Neutrophil (primary cell): Measurements from ENCODE around the gene CD209.

Source experiments
- H3K27ac ChIP-seq: fragments of 200-600 bp; sonication (generic); 2 replicates; pipeline ENCODE4 v1.5.1; 2016; ENCODE audit warnings: mild to moderate bottlenecking, moderate library complexity
- H3K27me3 ChIP-seq: fragments of 200-600 bp; sonication (generic); 2 replicates; pipeline ENCODE4 v1.6.0; 2016; ENCODE audit warnings: mild to moderate bottlenecking
- H3K36me3 ChIP-seq: fragments of 200-600 bp; sonication (generic); 2 replicates; pipeline ENCODE4 v1.5.1; 2017
- H3K4me1 ChIP-seq, 2 experiments: fragments of 200-600 bp in 1 of 2; sonication (generic) in 1 of 2; 1 replicate in 1 of 2; 2 replicates in 1 of 2; pipeline versions ENCODE4 v1.5.1 to v1.6.1; 2013 to 2016; ENCODE audit warnings: low read depth in 1 of 2, low read length in 1 of 2, mild to moderate bottlenecking in 1 of 2, moderate library complexity in 1 of 2; ENCODE audit not compliant: control insufficient read depth in 1 of 2, insufficient read depth in 1 of 2
- H3K4me3 ChIP-seq, 2 experiments: fragments of 200-600 bp in 1 of 2; sonication (generic) in 1 of 2; 1 replicate in 1 of 2; 2 replicates in 1 of 2; pipeline ENCODE4 v1.5.1; 2013 to 2016; ENCODE audit warnings: low read depth in 1 of 2, low read length in 1 of 2, mild to moderate bottlenecking in 1 of 2, moderate library complexity in 1 of 2
- H3K9me3 ChIP-seq: fragments of 200-600 bp; sonication (generic); 2 replicates; pipeline ENCODE4 v1.5.1; 2016
- CTCF ChIP-seq: fragments of 200-600 bp; sonication (generic); IDR thresholded peaks from 2 replicates; pipeline ENCODE4 v1.5.1; 2016; ENCODE audit warnings: antibody characterized with exemption

Gene CD209

DNA sequence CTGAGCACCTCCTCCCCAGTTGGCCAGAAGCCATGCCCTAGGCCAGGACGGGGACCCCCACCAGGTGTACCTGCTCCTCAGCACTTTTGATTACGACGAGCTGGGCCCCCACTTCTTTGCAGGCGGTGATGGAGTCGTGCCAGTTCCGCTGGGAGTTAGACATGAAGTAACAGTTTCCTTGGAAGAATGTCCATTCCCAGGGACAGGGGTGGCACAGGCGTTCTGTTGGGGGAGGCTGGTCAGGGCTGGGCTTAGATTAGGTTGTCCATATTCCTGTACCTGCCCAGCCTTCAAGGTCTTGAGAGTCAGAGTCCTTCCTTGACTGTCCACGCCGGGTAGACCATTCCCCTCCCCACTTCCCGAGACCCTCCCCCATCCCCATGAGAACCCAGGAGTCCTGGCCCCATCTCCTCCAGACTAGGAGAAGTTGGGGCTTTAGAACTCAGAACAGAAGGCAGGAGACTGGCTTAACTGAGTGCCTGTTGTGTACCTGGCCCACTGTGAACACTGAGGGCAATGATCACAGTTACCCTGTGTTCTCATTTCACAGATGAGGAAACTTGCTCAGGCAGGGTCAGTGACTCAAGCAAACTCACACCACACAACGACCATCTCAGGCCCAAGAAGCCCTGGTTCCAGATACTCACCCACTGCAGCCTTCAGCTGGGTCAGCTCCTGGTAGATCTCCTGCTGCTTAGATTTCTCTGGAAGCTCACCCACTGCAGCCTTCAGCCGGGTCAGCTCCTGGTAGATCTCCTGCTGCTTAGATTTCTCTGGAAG is 2.3 kb downstream of the CD209 start:
- no peak for TF ChIP-seq CTCF
- Histone ChIP-seq H3K4me1 (no peaks in the 10 kb centered on the region), H3K27ac (no peak overlapping the region), H3K36me3 (no peaks in the 10 kb centered on the region), H3K27me3 (no peaks in the 10 kb centered on the region), H3K9me3 (no peaks in the 10 kb centered on the region), H3K4me3 (no peak overlapping the region)

DNA sequence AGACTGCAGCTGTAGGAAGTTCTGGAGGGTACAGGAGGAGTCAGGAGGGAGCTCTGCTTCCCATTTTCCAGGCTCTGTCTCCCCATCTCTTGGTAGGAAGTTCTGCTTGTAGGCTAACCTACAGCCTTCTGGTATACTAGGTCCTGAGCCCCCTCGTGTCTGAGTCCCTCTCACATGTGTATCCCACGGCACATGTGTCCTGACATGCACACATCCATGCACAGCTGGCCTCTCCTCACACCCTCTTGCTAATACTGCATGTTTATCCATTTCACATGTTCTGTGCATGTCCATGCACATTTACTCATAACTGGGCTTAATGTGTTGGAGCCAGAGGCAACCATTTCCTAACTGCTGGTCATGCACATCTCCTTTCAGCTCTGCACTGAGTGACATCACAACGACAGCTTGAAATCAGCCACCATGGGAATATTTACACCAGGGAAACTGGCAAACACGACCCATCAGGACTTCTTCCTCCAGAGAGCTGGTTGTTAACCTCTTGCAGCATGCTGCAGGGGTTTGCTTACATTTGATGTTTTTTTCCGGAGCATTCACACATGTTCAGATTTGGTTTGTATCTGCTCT is 3.0 kb downstream of the CD209 start:
- no peaks in the 10 kb centered on the region for H3K4me1 ChIP-seq

GRCh38 chr19:7743425-7743841 is 3.9 kb downstream of the CD209 start:
- Histone ChIP-seq H3K36me3 (no peaks in the 10 kb centered on the region), H3K27me3 (no peaks in the 10 kb centered on the region), H3K4me3 (no peak overlapping the region), H3K27ac (no peak overlapping the region), H3K4me1 (no peaks in the 10 kb centered on the region), H3K9me3 (no peaks in the 10 kb centered on the region)
- TF ChIP-seq CTCF = no peak

More for the DNA sequence above, 3.0 kb downstream of the CD209 start:
- H3K27me3 ChIP-seq = no peaks in the 10 kb centered on the region
- TF ChIP-seq CTCF = no peak
- no peak overlapping the region for H3K27ac ChIP-seq
- H3K36me3 ChIP-seq = no peaks in the 10 kb centered on the region
- no peak overlapping the region for H3K4me3 ChIP-seq
- H3K9me3 ChIP-seq = no peaks in the 10 kb centered on the region

DNA sequence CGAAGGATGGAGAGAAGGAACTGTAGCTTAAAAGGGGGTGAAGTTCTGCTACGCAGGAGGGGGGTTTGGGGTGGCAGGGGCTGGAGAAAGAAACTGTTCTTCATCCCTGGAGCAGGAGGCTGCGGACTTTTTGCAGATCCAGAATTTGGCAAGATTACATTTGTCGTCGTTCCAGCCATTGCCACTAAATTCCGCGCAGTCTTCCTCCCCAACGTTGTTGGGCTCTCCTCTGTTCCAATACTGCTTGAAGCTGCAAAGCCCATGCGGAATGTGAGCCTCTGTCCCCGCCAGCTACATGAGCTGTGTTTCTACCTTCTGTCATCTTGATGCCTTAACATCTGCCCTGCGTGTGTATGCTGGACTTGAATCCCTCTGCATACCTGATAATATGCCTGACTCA is 4.3 kb downstream of the CD209 start:
- Histone ChIP-seq H3K4me3 (no peak overlapping the region), H3K27me3 (no peaks in the 10 kb centered on the region), H3K9me3 (no peaks in the 10 kb centered on the region), H3K27ac (no peak overlapping the region), H3K36me3 (no peaks in the 10 kb centered on the region), H3K4me1 (no peaks in the 10 kb centered on the region)
- TF ChIP-seq CTCF = no peak

DNA sequence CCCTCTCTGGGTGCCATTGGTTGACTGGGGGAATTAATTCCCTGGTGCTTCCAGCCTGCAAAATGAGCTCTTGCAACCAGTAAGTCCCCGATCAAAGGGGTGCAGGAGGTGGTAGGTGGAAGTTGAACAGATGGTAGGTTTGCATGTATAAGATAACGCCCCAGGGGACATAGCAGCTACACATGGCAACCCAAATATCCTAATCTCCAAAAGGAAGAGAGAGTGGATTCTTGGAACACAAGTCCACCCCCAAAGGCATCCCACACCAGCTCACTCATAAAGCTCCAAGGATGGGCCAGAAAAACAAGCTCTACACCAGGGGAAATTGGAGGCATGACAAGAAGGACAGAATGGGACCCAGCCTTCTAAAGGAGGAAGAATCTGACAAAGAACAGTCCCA is 4.8 kb downstream of the CD209 start:
- Histone ChIP-seq H3K9me3 (no peaks in the 10 kb centered on the region), H3K4me3 (no peak overlapping the region), H3K27ac (no peak overlapping the region), H3K4me1 (no peaks in the 10 kb centered on the region), H3K27me3 (no peaks in the 10 kb centered on the region), H3K36me3 (no peaks in the 10 kb centered on the region)
- TF ChIP-seq CTCF = no peak
